ENCODE results near the gene PPM1H.

- TF ChIP-seq CTCF (IDR thresholded peaks at IDR 0.05) (no peak), POLR2A (IDR thresholded peaks at IDR 0.05) (no peak)
These were observed 42.5 kb upstream of the PPM1H start for GRCh38 chr12:62977418-62977817.

Data from adrenal gland (tissue), 5 donors.